GM18951 (cell line): ENCODE results near the gene FAM20A.

Experiments
- POLR2A ChIP-seq: IDR thresholded peaks from 4 replicates; pipeline ENCODE4 v1.6.1; 2011; ENCODE audit warnings: mild to moderate bottlenecking; ENCODE audit not compliant: insufficient read length, insufficient read depth; ENCODE audit errors: extremely low read depth
- in situ Hi-C: fragments of 300-500 bp; cut with MboI; formaldehyde crosslinking; loops from one replicate; pipeline ENCODE4 v1.12.0; 2022; ENCODE audit warnings: low sequenced_read_pairs, mixed read lengths, inconsistent platforms; ENCODE audit not compliant: unreplicated experiment

Gene FAM20A

GRCh38 chr17:68603027-68603426 lies 1.9 kb upstream of the FAM20A start:
- in situ Hi-C loops: no loop called here
- TF ChIP-seq POLR2A: no peak

- TF ChIP-seq POLR2A: no peak
- in situ Hi-C loops: no loop called here
Observed at GRCh38 chr17:68602289-68602688, 1.1 kb upstream of the FAM20A start.

- no peak for TF ChIP-seq POLR2A
Observed at GRCh38 chr17:68601565-68602288, 560 bp upstream of the FAM20A start.

GRCh38 chr17:68600067-68600930 lies 868 bp downstream of the FAM20A start:
- no peak for TF ChIP-seq POLR2A
- in situ Hi-C loops: no loop called here

More at GRCh38 chr17:68601565-68602288, 560 bp upstream of the FAM20A start:
- in situ Hi-C loops: no loop called here

- no peak for TF ChIP-seq POLR2A
- in situ Hi-C loops: no loop called here
Observed at GRCh38 chr17:68599552-68600066, 1.6 kb downstream of the FAM20A start.

GRCh38 chr17:68599091-68599490 lies 2.1 kb downstream of the FAM20A start:
- TF ChIP-seq POLR2A: no peak
- in situ Hi-C loops: no loop called here

GRCh38 chr17:68598545-68598961 lies 2.6 kb downstream of the FAM20A start:
- in situ Hi-C loops: no loop called here
- no peak for TF ChIP-seq POLR2A

- in situ Hi-C loops: no loop called here
- no peak for TF ChIP-seq POLR2A
Observed at GRCh38 chr17:68598074-68598473, 3.1 kb downstream of the FAM20A start.

- in situ Hi-C loops: no loop called here
- no peak for TF ChIP-seq POLR2A
Observed at GRCh38 chr17:68596411-68596945, 4.7 kb downstream of the FAM20A start.

- TF ChIP-seq POLR2A: no peak
- in situ Hi-C loops: no loop called here
Observed at GRCh38 chr17:68595986-68596385, 5.2 kb downstream of the FAM20A start.

GRCh38 chr17:68595496-68595895 lies 5.7 kb downstream of the FAM20A start:
- no peak for TF ChIP-seq POLR2A
- in situ Hi-C loops: no loop called here

- in situ Hi-C loops: no loop called here
- no peak for TF ChIP-seq POLR2A
Observed at GRCh38 chr17:68594552-68594951, 6.6 kb downstream of the FAM20A start.

- in situ Hi-C loops: no loop called here
- TF ChIP-seq POLR2A: no peak
Observed at GRCh38 chr17:68592682-68593641, 8.2 kb downstream of the FAM20A start.

- no peak for TF ChIP-seq POLR2A
- in situ Hi-C loops: no loop called here
Observed at GRCh38 chr17:68592009-68592408, 9.2 kb downstream of the FAM20A start.
